ENCODE results near the gene SASH1.
A peak's percentile ranks its signal among the peaks of the same experiment; 100 is the strongest.

Gene SASH1

DNA sequence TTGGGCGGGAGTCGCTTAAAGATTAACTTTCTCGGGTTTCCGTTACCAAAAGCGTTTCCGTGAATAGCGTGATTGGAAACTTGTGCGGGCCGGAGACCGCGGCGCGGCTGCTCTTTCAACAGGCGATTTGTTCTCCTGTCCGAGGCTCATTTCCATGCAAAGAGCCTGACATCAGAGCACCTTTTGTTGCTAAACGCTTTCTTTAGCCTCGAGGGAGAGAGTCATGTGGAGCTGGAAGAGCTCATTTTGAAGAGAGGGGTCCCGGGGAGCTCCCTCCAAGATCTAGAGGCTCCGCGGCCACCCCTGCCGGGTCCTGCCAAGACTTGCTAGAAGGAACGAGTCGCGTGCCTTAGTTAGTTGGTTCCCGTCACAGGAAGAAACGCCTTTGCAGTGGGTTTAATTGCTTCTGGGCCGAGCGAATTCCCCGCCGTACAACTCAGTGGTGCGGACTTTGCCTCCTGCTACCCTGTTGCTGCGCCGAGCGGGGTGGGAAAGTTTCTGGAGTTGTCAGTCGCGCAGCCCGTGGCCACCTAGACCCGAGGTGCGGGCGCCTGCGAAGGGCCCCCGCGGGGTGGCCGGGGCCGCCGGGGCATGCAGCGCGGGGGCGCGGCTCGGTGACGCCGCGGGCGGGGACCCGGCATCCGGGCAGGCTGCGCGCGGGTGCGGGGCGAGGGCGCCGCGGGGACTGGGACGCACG is at the start of gene SASH1:
SASH1 (plus strand) TSS at position 489 of the 697 bp plus-strand sequence. CDS start 230 bp downstream, outside the sequence.
- peak; percentile 9 for DNase-seq (ENCODE audit: low spot score)

DNA sequence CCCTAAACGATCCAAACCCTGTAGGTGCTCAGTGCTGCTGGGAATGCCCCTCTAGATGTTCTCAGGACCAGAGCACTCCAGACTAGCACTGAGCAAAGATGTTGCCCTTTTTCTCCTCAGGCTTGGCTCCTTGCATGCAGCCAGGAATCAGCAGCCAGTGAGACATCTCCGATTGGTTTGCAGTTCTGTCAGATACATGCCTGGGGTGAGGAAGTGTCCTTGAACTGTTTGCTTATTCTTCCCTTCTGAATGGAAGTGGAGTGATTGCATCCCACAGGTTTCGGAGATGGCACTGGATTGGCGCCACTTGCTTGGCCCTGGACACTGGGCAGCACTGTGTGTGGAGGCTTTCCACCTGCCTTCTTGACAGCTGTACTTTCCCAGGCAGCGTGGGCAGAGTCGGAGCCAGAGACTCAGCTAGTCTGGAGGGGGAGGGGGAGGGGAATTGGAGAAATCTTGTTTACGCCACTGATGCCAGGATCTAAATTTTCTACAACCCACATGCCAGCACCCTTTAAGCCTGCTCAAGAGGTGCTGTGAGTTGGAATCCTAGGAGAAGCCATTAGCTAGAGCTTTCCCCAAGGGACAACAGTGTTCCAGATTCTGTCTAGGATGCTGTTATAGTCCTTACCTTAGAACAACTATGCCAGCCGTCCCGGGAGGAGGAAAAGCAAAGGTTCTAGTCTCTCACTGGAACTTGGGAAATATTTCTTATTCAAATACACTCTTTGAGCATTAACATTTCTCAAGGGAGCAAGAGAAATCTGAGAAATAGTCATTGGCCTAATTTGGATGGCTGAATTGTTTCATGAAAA is 49.2 kb upstream of the SASH1 start:
- no peak for DNase-seq (ENCODE audit: low spot score)

- DNase-seq (ENCODE audit: low spot score), result no peak
Measured at GRCh38 chr6:148294059-148294458, 48.6 kb upstream of the SASH1 start.

DNA sequence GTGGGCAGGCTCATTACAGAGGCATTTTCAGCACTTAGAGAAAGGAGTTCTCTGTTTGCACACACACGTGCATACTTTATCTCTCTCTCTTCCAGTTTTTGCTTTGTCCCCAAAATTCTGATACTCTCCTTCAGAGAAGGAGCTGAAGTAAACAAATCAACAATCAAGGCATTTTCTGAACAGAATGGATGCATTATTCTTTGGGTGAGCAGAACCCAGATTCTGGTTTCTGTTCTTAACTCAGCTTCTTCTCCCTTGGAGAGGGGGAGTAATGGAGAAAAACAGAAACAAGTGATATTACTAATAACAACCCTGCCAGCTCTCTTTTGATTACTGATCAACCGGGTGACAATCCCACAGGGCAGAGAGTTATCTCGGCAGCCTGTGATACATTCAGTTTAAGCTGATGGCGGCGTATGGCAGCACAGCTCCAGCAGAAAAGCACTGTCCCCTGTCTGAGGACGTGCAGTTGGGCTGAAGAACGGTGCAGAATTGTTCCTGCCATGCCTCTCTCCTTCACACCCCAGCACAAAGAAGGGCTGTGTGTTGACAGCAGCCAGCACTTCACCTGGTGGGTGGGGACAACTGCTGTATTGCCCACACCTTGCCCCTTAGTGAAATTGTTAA is 47.3 kb upstream of the SASH1 start:
- no peak for DNase-seq (ENCODE audit: low spot score)

DNA sequence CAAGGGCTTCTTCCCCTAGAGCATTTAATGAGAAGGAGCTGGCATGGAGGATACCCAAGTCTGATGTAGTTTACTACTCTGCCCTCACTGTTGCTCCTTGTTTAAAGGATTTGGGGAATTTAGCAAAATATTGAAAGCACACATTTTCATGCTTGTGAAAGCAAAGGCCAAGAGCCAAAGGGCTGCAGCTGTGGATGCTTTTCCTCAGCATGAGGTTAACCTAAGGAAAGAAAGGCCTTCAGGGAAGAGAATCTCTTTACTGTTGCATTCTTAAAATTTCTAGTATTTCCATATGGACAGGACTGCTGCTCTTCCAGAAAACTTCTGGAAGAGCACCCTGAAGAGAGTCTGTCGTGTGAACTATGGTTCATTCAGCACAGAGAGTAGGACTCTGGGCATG is 45.9 kb upstream of the SASH1 start:
- no peak for DNase-seq (ENCODE audit: low spot score)

GRCh38 chr6:148298683-148299082 is 44.0 kb upstream of the SASH1 start:
- DNase-seq (ENCODE audit: low spot score), result no peak

DNA sequence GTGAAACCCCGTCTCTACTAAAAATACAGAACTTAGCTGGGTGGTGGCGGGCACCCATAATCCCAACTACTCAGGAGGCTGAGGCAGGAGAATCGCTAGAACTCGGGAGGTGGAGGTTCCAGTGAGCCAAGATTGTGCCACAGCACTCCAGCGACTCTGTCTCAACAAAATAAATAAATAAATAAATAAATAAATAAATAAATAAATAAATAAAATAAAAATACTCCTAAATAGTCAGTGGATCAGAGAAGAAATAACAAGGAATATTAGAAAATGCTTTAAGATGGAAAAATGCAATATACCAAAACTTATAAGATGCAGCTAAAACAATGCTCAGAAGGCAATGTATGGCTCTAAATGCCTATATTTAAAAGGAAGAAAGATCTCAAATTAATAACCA is 39.0 kb upstream of the SASH1 start:
- no peak for DNase-seq (ENCODE audit: low spot score)

- no peak for DNase-seq (ENCODE audit: low spot score)
Measured at GRCh38 chr6:148304976-148305375, 37.7 kb upstream of the SASH1 start.

GRCh38 chr6:148306286-148306685 is 36.4 kb upstream of the SASH1 start:
- no peak for DNase-seq (ENCODE audit: low spot score)

- no peak for DNase-seq (ENCODE audit: low spot score)
Measured at GRCh38 chr6:148307405-148307804, 35.2 kb upstream of the SASH1 start.

GRCh38 chr6:148309301-148309700 is 33.3 kb upstream of the SASH1 start:
- DNase-seq (ENCODE audit: low spot score), result no peak

DNA sequence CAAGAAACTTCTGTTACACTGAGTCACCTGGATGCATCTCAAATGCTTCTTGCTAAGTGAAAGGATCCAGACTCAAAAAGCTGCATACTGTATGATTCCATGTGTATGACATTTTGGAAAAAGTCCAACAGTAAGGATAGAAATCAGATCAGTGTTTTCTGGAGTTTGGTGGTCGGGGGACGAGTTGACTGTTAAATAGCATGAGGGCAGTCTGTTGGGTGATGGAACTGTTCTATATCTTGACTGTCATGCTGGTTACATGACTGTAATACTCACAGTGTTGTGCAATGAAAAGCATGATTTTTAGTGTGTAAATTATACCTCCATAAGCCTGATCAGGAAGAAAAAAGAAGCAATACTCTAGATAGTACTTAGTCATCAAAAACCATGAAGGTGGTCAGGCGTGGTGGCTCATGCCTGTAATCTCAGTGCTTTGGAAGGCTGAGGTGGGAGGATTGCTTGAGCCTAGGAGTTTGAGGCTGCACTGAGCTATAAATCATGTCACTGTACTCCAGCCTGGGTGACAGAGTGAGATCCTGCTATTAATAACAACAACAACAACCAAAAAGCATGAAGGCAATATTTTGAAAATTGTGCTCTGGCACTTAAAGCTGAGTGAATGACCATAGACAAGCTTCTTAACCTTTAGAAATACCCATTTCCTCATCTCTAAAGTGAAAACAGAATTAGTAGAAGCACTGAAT is 30.5 kb upstream of the SASH1 start:
- no peak for DNase-seq (ENCODE audit: low spot score)

- no peak for DNase-seq (ENCODE audit: low spot score)
Measured at GRCh38 chr6:148313488-148313887, 29.1 kb upstream of the SASH1 start.

GRCh38 chr6:148316308-148316707 is 26.3 kb upstream of the SASH1 start:
- DNase-seq (ENCODE audit: low spot score), result no peak

- no peak for DNase-seq (ENCODE audit: low spot score)
Measured at GRCh38 chr6:148317051-148317450, 25.6 kb upstream of the SASH1 start.

GRCh38 chr6:148317739-148318138 is 24.9 kb upstream of the SASH1 start:
- no peak for DNase-seq (ENCODE audit: low spot score)

- DNase-seq (ENCODE audit: low spot score), result no peak
Measured at GRCh38 chr6:148322704-148323103, 19.9 kb upstream of the SASH1 start.

DNA sequence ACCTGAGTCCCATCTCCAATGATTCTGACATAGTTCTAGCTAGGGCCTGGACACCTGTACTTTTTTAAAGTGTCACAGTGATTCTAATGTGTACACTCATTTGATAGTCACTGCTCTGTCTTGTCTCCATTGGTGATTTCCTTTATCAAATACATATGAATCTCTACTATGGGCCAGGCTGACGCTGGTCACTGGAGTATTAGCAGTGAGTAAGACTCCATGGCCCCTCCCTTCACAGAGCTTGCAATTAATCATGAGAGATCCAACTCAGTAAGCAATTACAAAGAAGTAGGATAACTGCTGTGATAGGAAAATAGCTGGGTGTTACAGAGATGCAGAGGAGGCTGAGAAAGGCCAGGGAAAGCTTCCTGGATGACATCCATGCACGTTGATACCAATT is 19.3 kb upstream of the SASH1 start:
- DNase-seq (ENCODE audit: low spot score), result no peak

DNA sequence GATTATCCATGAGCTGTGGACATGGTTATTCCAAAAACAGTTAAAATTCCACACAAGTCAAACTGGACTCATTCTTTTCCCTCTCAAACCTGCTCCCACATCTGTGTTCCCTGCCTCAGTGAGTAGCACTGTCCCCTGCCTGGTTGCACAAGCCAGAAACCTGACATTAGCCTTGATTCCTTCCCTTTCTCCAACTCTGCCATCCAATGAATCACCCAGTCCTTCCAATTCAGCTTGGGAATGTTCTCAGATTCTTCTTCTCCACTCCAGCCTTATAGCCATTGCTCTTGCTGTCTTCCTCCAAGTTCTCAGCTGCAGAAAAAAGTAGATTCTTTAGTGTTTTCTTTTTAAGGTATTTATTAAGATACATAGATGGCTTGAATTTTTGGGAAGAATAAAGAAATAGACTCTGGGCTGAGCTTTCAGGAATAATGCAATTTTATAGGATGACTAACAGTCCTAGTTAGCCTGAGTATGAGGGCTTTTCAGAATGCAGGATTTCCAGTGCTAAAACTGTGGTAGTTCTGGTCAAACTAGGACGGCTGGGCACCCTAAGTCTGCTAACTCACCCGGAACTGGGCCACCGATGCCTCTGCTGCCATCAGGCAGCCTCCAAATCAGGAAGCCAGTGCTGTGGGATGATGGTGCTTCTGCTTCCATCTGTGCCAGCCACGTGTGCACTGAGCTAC is 18.2 kb upstream of the SASH1 start:
- DNase-seq (ENCODE audit: low spot score), result no peak

DNA sequence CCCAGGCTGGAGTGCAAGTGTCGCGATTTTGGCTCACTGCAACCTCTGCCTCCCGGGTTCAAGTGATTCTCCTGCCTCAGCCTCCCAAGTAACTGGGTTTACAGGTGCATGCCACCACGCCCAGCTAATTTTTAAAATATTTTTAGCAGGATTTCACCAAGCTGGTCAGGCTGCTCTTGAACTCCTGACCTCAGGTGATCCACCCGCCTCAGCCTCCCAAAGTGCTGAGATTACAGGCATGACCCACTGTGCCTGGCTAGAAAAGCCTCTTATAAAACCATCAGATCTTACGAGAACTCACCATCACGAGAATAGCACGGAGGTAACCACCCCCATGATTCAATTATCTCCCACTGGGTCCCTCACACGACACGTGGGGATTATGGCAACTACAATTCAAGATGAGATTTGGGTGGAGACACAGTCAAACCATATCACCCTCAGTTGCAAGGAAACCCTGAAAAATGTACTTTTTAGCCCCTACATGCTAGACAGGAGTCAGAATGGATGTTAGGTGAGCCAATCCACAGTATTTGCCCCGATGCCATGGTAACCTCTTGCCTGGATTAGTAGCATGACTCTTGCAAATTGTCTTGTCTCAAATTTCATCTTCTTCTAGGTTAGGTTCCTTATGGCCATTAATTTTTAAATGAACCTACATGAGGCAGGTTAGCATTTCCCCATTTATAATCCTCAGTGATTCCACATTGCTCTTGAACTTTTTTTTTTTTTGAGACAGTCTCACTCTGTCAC is 17.1 kb upstream of the SASH1 start:
- DNase-seq (ENCODE audit: low spot score), result no peak
